Uterus (tissue), 2 donors: ENCODE measurements around the gene CC2D2B.

Experiments
- CTCF ChIP-seq, 4 experiments: fragments of 200-600 bp in 2 of 4; fragments of 450-650 bp in 2 of 4; sonication (generic) in 2 of 4; IDR thresholded peaks; one replicate each; pipeline ENCODE4 v1.5.1; 2016 to 2019; ENCODE audit warnings: antibody characterized with exemption in 4 of 4, mild to moderate bottlenecking in 2 of 4, moderate library complexity in 1 of 4
- POLR2A ChIP-seq, 2 donors: fragments of 450-650 bp; IDR thresholded peaks; one replicate each; pipeline ENCODE4 v1.6.1; 2016; ENCODE audit warnings: antibody characterized with exemption in 2 of 2, mild to moderate bottlenecking in 1 of 2, moderate library complexity in 1 of 2

- TF ChIP-seq POLR2A (IDR thresholded peaks at IDR 0.05) (no peak), CTCF (IDR thresholded peaks at IDR 0.05) (no peak)
These were observed 26.5 kb upstream of the CC2D2B start for GRCh38 chr10:95881316-95881715.
